Right renal pelvis (tissue), 4 donors: ENCODE measurements around the gene TMX2. TPM values are rescaled to one million over a fixed set of nuclear protein-coding genes. Genes with fewer than 3 reads are reported as not detected.
"Not testable (repeated sequence)": the region's sequence is repeated elsewhere in the genome, so short reads cannot be mapped to it uniquely, and the experiment has no call there.

Source experiments
- DNase-seq, 4 donors: peaks; one replicate each; pipeline ENCODE4 v3.0.0-alpha.2; 2013; ENCODE audit warnings: low read depth in 4 of 4, low spot score in 3 of 4, missing footprints in 1 of 4
- polyA plus RNA-seq, 4 donors: library from polyadenylated mRNA; unstranded; fragments of 120-200 nt; gene quantifications; one replicate each; pipeline ENCODE4 v1.2.1, GENCODE V29; 2013; ENCODE audit not compliant: insufficient read length in 4 of 4

The TMX2 gene
- polyA plus RNA-seq, 4 donors, result 108 to 130 (median 128) TPM

- DNase-seq, result peak; percentile 68 to 74 (median 72)
These were observed 758 bp upstream of the TMX2 start, which contains the start of gene MED19 for GRCh38 chr11:57711414-57712255. Gene MED19, minus strand, starts transcription at chr11:57712215. Its CDS starts 36 bp downstream, at chr11:57712179.

GRCh38 chr11:57713835-57714234 is 1.4 kb downstream of the TMX2 start:
- DNase-seq, result no peak

DNA sequence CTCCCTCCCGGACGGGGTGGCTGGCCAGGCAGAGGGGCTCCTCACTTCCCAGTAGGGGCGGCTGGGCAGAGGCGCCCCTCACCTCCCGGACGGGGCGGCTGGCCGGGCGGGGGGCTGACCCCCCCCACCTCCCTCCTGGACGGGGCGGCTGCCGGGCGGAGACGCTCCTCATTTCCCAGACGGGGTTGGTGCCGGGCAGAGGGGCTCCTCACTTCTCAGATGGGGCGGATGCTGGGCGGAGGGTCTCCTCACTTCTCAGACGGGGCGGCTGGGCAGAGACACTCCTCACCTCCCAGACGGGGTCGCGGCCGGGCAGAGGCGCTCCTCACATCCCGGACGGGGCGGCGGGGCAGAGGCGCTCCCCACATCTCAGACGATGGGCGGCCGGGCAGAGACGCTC is 4.3 kb downstream of the TMX2 start:
- DNase-seq, result not testable (repeated sequence)

DNA sequence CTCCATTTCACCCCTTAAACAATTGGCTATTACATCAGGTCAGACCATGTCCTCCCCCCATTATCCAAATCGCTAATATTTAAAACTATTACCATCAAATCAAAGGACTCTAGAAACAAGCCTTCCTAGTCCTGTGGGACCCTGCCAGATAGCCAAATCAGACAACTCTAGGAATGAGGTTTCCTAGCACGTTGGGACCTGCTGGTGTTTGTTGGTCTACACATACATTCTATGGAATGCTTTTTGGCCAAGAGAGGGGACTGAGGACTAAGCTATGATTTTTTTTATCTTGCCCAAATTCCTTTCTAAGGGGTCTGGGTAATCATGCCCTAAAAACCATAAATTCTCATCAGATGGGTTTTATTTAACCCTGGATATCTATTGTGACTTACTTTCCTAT is 14.8 kb downstream of the TMX2 start:
- DNase-seq, result no peak

DNA sequence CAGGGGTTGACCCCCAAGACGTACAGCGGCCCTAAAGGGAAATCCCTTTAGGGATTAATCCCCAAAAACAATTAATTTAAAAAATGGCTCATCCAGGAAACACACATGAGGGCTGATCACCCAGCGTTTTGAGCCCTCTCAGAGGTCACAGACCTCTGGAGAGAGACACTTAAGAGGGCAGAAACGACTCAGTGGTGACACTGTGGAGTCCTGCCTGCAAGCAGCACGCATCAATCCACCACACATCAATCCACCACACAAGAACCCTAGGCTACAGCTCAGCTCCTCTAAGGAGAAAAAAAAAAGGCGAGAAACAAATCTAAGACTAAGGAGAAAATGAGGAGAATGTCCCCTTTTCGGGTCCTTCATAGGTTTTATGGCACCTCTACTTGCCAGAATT is 16.4 kb downstream of the TMX2 start:
- DNase-seq, result no peak

DNA sequence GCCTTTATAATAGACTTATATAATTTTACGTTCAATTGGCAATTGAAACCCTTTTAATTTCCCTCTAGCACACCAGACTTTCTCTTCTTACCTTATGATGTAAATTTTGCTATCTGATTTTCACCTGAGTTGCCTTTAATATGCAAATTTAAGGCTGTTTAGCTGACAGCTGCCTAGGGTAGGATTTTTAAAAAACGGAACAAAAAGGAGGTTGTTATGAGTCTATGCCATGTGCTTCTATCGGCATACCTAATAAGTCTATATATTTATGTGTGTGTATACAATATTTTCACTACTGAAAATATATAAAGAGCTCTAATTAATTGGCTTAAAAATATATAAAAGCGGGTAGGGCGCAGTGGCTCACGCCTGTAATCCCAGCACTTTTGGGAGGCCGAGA is 17.1 kb downstream of the TMX2 start:
- no peak for DNase-seq

DNA sequence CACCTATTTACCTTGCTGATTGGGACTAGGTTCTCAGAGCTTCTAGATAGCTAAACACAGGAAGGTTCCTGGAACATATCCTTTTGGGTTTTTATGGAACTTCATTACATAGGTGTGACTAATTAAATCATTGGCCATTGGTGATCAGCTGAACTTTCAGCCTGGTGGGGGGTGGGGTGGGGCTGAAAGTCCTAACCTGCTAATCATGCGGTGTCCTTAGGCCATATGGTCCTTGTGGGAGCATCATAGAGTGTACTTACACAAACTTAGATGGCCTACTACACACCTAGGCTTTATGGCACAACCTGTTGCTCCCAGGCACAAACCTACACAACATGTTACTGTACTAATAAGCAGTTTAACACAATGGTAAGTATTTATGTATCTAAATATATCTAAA is 20.3 kb downstream of the TMX2 start:
- no peak for DNase-seq

DNA sequence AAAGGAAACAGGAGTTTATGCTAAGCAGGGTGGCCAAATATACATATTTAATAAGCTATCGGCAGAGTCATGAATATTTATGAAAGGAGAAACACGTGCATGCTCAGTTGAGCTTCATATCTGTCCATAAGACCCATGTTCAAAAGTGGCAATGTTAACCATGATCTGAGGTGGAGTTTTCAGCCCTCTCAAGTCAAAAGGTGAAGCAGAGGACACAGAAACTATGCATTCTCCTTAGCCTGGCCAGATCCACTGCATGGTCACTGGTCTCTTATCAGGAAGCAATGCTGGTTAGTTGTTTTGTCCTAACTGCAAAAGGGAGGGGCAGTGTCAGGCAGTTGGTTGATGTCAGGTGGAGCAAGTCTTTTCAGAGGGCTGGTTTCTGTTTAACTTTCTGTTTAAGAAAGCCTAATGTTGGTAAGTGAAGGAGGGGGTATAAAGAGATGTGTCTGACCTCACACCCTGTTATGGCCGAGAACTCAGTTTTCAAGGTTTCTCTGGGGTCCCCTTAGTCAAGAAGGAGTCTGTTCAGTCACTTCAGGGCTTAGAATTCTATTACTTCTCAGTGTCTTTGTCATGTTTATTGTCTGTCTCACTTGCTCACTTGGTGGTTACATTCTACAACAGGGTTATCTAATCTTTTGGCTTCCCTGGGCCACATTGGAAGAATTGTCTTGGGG is 23.4 kb downstream of the TMX2 start:
- no peak for DNase-seq

DNA sequence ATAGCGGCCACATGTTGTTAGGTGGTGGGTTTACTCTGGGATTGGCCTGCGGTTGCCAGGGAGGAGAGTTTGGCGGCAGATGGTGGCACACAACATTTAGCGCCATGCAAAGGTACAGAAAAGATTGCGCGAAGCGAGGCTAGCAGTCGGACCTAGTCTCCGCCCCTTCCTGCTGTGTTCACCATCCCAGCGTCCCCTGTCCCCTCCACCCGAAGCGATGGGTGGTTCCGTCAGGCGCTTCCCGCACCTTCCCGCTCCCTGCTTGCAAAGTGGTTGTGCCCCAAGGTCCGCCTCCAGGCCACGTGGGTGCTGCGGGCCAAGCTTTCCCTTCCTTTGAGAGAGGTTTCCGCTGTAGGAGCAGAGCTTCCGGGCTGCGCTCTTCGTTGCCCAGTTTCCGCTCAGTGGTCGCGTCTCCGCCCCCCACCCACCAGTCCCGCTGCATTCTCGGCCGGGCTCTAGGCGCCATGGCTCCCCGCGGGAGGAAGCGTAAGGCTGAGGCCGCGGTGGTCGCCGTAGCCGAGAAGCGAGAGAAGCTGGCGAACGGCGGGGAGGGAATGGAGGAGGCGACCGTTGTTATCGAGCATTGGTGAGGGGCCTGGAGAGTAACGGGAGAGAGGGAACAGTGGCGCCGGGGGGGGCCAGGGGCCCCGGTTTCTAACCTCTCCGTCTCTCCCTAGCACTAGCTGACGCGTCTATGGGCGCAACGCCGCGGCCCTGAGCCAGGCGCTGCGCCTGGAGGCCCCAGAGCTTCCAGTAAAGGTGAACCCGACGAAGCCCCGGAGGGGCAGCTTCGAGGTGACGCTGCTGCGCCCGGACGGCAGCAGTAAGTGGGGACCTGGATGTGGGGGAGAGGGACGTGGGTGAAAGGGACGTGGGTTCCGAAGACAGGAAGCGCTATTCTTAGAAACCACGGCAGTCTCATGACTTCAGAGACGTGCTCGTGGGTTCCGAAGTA is 29.0 kb downstream of the TMX2 start, which contains the start of gene SELENOH:
Gene SELENOH (plus strand): TSS at position 360 of the 955 bp plus-strand sequence. CDS start 105 bp downstream, at position 465.
- DNase-seq, result peak; percentile 91 to 94 (median 92)

DNA sequence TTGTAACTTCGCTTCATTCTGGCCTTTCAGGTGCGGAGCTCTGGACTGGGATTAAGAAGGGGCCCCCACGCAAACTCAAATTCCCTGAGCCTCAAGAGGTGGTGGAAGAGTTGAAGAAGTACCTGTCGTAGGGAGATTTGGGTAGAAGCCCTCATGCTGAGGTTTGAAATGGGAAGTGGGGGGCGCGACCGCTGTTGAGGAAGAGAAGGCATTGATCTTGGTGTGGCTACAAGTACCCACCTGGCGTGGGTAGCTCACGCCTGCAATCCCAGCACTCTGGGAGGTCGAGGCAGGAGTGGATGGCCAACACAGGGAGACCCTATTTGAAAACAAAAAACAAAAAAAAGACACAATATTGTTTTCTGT is 29.7 kb downstream of the TMX2 start:
- no peak for DNase-seq

DNA sequence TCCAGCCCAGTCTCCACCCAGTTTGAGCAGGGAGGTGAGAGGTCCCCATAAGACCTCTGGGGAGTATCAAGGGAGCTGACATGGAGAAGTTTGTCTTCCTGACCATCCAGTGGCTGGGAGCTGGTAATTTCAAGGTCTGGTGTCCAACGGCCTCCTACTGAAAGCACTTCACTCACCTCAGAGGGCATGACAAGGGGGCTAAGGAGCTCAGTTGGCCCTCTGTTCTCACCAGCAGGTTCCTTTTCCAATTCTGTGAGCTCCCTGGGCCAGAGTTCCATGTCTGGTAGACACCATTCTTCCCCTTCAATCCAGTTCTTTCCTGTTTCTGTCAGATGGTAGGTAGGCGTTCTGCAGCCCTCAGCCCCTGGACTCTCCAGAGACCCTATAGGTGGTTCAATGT is 32.0 kb downstream of the TMX2 start:
- no peak for DNase-seq

DNA sequence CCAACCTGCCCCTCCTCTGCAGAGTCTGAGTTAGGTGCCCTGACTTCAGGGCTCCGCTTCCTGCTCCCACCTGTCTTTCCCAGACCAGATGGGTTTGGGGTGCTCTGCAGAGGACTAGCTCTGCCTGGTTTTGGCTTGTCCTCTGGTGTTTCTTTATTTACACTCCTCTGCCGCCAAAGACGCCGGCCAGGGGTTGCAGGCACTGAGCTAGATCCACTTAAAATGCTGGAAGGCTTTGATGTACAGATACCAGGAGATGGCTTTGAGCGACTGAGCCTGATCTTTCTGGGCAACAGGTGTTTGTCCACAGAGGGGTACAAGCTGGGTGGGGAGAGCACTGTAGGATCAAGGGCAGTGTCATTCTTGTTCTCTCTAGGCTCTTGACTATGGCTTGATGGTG is 32.8 kb downstream of the TMX2 start:
- no peak for DNase-seq

GRCh38 chr11:57746920-57747319 is 34.5 kb downstream of the TMX2 start:
- DNase-seq, result no peak

DNA sequence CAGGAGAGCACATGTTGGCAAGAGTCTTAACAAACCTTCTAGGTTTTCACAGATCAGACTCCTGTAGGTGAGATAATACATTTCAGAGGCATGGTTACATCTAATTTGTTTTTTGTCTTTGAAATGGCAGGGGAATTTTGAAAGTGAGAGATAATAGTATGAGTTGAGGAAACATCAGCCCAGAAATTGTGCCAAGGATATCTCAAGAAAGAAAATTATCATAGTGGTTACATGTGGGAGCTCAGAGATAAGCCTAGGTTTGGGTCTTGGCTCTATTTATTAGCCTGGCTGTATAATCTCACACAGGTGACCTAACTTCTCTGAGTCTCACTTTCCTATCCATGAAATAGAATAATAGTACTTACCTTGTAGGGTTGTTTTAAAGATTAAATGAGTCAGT is 38.8 kb downstream of the TMX2 start:
- no peak for DNase-seq

DNA sequence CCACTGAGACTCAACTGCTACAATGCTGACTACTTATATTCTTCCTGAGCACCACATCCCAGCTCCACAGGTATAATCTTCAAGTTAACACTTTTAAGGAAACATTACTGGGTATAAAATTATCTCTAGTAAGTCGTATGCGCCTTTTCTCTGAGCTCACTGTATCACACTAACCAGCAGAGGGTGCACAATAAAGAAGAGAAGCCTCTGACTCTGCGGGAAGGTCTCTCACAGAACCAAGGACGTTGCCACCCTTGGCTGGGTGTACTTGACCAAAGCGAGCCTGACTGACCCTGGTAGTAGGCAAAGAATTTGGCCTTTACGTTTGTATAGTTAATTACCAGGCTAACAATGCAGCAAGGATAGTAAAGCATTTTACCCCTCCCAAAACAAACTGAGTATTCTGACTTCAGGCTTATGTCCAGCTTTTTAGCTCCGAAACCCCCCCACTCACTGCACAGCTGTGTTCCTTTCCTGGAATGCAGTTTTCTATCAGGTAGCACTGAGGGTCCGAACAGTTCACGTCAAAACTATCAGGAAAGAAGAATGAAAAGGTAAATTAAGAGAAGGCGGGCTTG is 39.4 kb downstream of the TMX2 start, which contains the start of gene BTBD18:
Gene BTBD18 (minus strand): TSS at position 144 of the 578 bp plus-strand sequence. CDS start 631 bp downstream, outside the sequence.
- DNase-seq, result no peak

- no peak for DNase-seq
These were observed 40.6 kb downstream of the TMX2 start for GRCh38 chr11:57752954-57753353.

DNA sequence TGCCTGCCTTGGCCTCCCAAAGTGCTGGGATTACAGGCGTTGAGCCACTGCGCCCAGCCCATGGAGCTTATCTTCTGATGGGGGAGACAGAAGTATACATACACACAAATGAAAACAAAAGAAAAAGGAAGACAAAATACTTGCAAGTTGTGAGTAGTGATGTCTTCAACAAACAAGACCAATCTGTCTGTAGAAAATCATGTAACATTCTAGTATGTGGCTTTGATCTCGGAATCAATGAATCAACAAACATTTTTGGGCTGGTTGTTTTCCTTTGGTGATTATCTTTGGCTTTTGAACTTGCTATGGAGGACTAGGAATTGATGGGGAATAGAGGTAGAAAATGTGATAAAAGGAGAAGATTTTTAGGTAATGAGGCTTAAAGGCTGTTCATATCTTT is 45.8 kb downstream of the TMX2 start:
- no peak for DNase-seq

DNA sequence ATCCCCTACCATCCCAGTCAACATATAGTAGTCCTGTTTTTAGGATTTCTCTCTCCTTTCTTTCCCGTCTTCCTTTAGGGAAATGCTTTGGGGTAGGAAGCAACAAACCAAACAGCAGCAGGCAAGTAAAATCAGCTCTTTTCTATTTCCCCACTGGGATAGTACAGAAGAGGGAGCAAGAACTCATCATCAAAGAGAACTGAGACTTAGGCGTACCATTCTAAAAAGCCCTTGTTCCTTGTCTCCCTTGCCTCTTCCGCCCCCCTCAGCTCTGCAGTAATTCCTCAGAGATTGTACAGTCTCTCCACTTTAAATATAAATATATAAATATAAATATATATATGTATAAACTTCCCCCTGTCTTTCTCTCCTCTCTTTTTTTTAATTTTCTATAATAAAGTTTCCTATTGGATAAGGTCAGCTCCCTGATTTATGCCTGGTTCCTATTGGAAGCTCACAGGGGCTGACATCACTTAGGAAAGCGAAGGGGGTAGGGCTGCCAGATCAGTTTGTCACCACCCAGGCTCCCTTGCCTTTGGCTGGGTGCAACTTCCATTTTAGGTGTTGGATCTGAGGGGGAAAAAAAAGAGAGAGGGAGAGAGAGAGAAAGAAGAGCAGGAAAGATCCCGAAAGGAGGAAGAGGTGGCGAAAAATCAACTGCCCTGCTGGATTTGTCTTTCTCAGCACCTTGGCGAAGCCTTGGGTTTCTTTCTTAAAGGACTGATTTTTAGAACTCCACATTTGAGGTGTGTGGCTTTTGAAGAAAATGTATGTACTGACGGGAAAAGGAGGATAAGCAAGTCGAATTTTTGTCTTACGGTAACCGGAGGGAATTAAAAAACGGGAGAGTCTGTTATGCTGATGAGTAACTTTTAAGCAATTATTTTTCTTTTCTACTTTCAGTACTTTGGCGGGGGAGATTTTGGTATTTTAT is 49.2 kb downstream of the TMX2 start, which contains the start of gene CTNND1:
Gene CTNND1 (plus strand): TSS at position 502 of the 934 bp plus-strand sequence. CDS start 29,677 bp downstream, outside the sequence.
- DNase-seq, result peak in 3 of 4 donors; percentile 94 to 97 (median 96)
